ENCODE results near the gene NKG7. TPM values are rescaled to one million over a fixed set of nuclear protein-coding genes. Genes with fewer than 3 reads are reported as not detected.

Gene NKG7
- polyA plus RNA-seq, 1 experiment = not detected

DNA sequence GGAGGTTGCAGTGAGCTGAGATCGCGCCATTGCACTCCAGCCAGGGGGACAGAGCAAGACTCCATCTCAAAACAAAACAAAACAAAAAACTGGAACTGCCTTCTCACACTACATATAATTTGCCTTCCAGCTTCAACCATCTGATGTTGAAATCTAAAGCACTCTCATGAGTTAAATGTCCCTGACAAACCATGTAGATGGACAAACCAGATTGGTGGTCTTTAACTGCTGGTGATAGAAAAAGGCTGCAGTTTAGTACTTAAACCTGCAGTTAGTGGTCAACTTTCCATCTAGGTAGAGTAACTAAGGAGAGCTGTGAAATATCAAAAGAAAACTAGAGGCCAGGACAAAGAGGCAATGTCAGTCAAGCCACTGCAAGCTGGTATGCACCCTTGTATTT, 23.7 kb upstream of the NKG7 start:
- Histone ChIP-seq H3K4me3 (ENCODE audit: low read depth, low read length) (no peak overlapping the region), H3K36me3 (ENCODE audit: control insufficient read depth, insufficient read depth, low read length) (no peaks in the 10 kb centered on the region), H3K27me3 (ENCODE audit: control insufficient read depth, insufficient read depth, low read length) (no peaks in the 10 kb centered on the region)
- TF ChIP-seq, protein P1, sequence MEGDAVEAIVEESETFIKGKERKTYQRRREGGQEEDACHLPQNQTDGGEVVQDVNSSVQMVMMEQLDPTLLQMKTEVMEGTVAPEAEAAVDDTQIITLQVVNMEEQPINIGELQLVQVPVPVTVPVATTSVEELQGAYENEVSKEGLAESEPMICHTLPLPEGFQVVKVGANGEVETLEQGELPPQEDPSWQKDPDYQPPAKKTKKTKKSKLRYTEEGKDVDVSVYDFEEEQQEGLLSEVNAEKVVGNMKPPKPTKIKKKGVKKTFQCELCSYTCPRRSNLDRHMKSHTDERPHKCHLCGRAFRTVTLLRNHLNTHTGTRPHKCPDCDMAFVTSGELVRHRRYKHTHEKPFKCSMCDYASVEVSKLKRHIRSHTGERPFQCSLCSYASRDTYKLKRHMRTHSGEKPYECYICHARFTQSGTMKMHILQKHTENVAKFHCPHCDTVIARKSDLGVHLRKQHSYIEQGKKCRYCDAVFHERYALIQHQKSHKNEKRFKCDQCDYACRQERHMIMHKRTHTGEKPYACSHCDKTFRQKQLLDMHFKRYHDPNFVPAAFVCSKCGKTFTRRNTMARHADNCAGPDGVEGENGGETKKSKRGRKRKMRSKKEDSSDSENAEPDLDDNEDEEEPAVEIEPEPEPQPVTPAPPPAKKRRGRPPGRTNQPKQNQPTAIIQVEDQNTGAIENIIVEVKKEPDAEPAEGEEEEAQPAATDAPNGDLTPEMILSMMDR (IDR thresholded peaks at IDR 0.05; ENCODE audit: insufficient read depth, low read depth, low read length) = no peak
- CTCF ChIA-PET = interaction anchor here (1.3 to 4.1 kb wide), 2 partner anchors 22 to 43 kb away, joined by 3 to 16 read pairs; partner anchors contain the start of gene SIGLEC10
- POLR2A ChIA-PET = no interaction called here
- DNase-seq (ENCODE audit: low read depth) = no peak

DNA sequence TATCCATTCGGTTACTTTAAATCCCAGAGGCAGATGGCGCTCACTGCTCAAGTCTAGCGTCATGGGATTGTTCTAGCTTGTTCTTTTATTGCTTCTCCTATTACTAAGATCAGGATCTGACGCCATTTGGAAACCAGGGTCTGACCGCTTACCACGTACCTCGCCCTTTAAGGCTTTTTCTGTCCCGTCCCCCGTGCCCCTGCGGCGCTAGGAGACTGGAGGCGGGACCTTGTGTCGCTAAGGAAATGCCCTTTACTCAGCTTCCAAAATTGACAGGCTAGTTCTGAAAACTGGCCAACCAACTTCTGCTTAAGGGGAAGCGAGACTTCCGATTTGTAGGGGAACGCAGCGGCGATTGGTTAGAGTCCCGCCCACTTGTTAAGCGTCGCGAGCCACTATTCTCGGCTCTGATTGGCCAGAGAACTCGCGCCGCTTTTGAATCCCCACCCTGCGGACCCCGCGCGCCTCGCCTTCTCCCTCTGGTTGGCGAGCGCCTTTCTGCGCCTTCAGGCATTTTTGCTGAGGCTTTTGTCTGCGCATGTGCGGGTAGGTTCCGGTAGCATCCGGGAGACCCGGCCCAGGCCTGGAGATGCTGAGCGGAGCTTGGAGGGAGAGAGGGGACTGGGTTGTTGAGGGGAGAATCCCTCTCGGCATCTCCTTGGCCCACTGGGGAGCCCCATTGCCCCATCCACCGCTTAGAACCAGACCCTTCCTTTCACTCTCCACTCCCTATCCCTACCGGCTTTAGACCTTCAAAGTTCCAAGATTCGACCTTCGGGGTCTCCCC, 21.8 kb upstream of the NKG7 start:
- DNase-seq (ENCODE audit: low read depth) = peak; percentile 97
- CTCF ChIA-PET = interaction anchor here (1.0 kb wide), 2 partner anchors 30 to 55 kb away, joined by 3 to 4 read pairs; no protein-coding TSS in a partner anchor
- TF ChIP-seq, protein P1 (IDR thresholded peaks at IDR 0.05; ENCODE audit: insufficient read depth, low read depth, low read length) = 0 out of 2 replicates have a peak, but pooled peaks have one; percentile 2
- Histone ChIP-seq H3K27me3 (ENCODE audit: control insufficient read depth, insufficient read depth, low read length) (no peaks in the 10 kb centered on the region), H3K36me3 (ENCODE audit: control insufficient read depth, insufficient read depth, low read length) (no peaks in the 10 kb centered on the region), H3K4me3 (ENCODE audit: low read depth, low read length) (peak overlapping the region; percentile 46)
- POLR2A ChIA-PET = no interaction called here

DNA sequence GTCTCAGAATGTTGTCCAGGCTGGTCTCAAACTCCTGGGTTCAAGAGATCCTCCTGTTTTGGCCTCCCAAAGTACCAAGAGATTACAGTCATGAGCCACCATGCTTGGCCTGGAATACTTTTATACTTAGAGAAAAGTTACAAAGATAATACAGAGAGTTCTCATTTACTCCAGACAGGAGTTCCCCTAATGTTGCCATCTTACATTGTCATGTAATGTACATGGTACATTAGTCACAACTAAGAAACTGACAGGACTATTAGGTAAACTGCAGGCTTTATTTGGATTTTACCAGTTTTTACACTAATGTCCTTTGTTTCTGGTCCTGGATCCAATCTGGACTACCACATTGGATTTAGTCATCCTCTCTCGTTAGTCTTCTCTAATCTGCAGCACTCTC, 20.2 kb upstream of the NKG7 start:
- ChIA-PET POLR2A (no interaction called here), CTCF (interaction anchor here (0.6 kb wide), 1 partner anchor 31 kb away, joined by 3 read pairs; no protein-coding TSS in a partner anchor)
- Histone ChIP-seq H3K27me3 (ENCODE audit: control insufficient read depth, insufficient read depth, low read length) (no peaks in the 10 kb centered on the region), H3K36me3 (ENCODE audit: control insufficient read depth, insufficient read depth, low read length) (no peaks in the 10 kb centered on the region), H3K4me3 (ENCODE audit: low read depth, low read length) (no peak overlapping the region)
- TF ChIP-seq, protein P1 (IDR thresholded peaks at IDR 0.05; ENCODE audit: insufficient read depth, low read depth, low read length) = no peak
- DNase-seq (ENCODE audit: low read depth) = no peak

DNA sequence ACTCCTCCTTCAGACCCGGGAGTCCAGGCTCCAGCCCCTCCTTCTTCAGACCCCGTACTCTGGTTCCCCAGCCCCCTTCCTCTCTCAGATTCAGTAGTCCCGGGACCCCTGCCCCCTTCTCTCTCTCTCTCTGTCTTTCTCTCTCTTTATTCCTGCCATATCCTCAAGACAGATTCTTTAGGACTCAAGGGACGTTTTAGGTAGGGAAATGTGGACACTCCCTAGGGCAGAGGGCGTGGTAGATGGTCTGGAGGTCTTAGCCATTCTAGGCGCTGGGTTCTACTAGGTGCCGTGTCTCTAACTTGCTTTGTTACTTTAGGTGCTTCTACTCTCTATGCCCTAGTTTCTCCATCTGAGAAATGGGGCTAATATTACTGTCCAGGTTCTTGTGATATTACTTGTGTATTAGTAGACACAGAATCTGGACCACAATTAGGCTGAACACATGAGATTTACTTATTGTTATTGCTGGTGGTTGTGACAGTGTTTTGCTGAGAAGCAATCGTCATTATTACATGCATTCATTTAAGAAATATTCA, 18.7 kb upstream of the NKG7 start:
- TF ChIP-seq, protein P1 (IDR thresholded peaks at IDR 0.05; ENCODE audit: insufficient read depth, low read depth, low read length) = no peak
- DNase-seq (ENCODE audit: low read depth) = no peak
- Histone ChIP-seq H3K27me3 (ENCODE audit: control insufficient read depth, insufficient read depth, low read length) (no peaks in the 10 kb centered on the region), H3K4me3 (ENCODE audit: low read depth, low read length) (no peak overlapping the region), H3K36me3 (ENCODE audit: control insufficient read depth, insufficient read depth, low read length) (no peaks in the 10 kb centered on the region)
- ChIA-PET CTCF (no interaction called here), POLR2A (no interaction called here)

DNA sequence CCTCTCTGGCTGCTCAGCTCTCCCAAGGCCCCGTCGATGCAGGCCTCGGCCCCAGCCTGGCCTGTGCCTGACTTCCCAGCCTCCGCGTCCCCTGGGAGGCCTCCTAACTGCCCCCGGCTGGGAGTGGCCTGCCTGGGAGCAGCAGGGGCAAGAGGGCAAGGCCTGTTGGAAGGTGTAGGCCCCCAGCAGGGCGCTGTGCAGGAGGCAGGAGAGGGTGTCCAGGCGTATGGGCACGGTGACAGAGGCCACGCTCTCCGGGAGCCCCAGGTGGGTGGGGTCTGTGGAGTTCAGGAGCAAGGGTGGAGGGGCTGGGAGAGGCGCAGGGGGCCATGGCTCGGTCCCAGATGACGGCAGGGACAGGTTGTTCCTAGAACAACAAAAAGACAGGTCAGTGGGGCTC, 16.7 kb upstream of the NKG7 start:
- no peak for DNase-seq (ENCODE audit: low read depth)
- no peaks in the 10 kb centered on the region for H3K36me3 ChIP-seq (ENCODE audit: control insufficient read depth, insufficient read depth, low read length)
- CTCF ChIA-PET = interaction anchor here (1.0 kb wide), 1 partner anchor 39 kb away, joined by 3 read pairs; no protein-coding TSS in a partner anchor
- POLR2A ChIA-PET = no interaction called here
- 0 out of 2 replicates have a peak, but pooled peaks cover 2% of the 10 kb centered on the region for H3K27me3 ChIP-seq (ENCODE audit: control insufficient read depth, insufficient read depth, low read length)
- no peak overlapping the region for H3K4me3 ChIP-seq (ENCODE audit: low read depth, low read length)
- TF ChIP-seq, protein P1 (IDR thresholded peaks at IDR 0.05; ENCODE audit: insufficient read depth, low read depth, low read length) = no peak

Data from BJ (cell line).